HepG2 (cell line): ENCODE data around the gene SNAI1. TPM values are rescaled to one million over a fixed set of nuclear protein-coding genes. Genes with fewer than 3 reads are reported as not detected.

Source experiments
- CENPBD1 ChIP-seq: sonication (generic); formaldehyde crosslinking; IDR thresholded peaks from 2 replicates; pipeline ENCODE4 v1.8.0; 2022; ENCODE audit warnings: missing genetic modification reagents, low read depth, mild to moderate bottlenecking, borderline replicate concordance
- PHF8 ChIP-seq: sonication (generic); formaldehyde crosslinking; IDR thresholded peaks from 2 replicates; pipeline ENCODE4 v1.5.0; 2020; ENCODE audit warnings: missing genetic modification reagents
- THAP9 ChIP-seq: sonication (generic); formaldehyde crosslinking; IDR thresholded peaks from 2 replicates; pipeline ENCODE4; 2020; ENCODE audit warnings: missing genetic modification reagents, mild to moderate bottlenecking, borderline replicate concordance
- ZBED4 ChIP-seq: sonication (generic); formaldehyde crosslinking; IDR thresholded peaks from 2 replicates; pipeline ENCODE4 v1.4.0; 2020; ENCODE audit warnings: missing genetic modification reagents, borderline replicate concordance
- ZBTB37 ChIP-seq: sonication (generic); formaldehyde crosslinking; IDR thresholded peaks from 2 replicates; pipeline ENCODE4 v1.4.0; 2020; ENCODE audit warnings: mild to moderate bottlenecking, missing genetic modification reagents
- ZBTB40 ChIP-seq, 2 experiments: fragments of 450-650 bp in 1 of 2; sonication (generic) in 1 of 2; formaldehyde crosslinking in 1 of 2; IDR thresholded peaks; 2 replicates each; pipeline versions ENCODE4 v1.6.1 to v1.8.0; 2016 to 2022; ENCODE audit warnings: antibody characterized with exemption in 1 of 2, mild to moderate bottlenecking in 1 of 2, missing genetic modification reagents in 1 of 2
- ZNF382 ChIP-seq: sonication (generic); formaldehyde crosslinking; IDR thresholded peaks from 2 replicates; pipeline ENCODE4 v1.5.0; 2020; ENCODE audit warnings: missing genetic modification reagents, mild to moderate bottlenecking, borderline replicate concordance
- ZSCAN25 ChIP-seq: sonication (generic); formaldehyde crosslinking; IDR thresholded peaks from 2 replicates; pipeline ENCODE4 v1.8.0; 2022; ENCODE audit warnings: mild to moderate bottlenecking, missing genetic modification reagents
- polyA plus RNA-seq, 8 experiments: library from polyadenylated mRNA; depleted of rRNA in 3 of 8; stranded (reverse) in 7 of 8; unstranded in 1 of 8; fragments of >200 nt; fragmentation: Illumina TruSeq in 4 of 8; extraction: Trizol in 4 of 8; gene quantifications; 2 replicates each; pipeline versions ENCODE4 v1.2.1 to v1.2.3, GENCODE V29; 2011 to 2016; ENCODE audit warnings: low read depth in 4 of 8, missing spikeins in 1 of 8, mixed read lengths in 1 of 8; ENCODE audit not compliant: insufficient read depth in 1 of 8
- total RNA-seq, 5 experiments: library from RNA; depleted of rRNA; stranded (reverse); fragments of >200 nt; fragmentation: Illumina TruSeq; extraction: Trizol; gene quantifications; 2 replicates each; pipeline ENCODE4 v1.2.3, GENCODE V29; 2016; ENCODE audit warnings: low read depth in 1 of 5

The SNAI1 gene
- total and polyA plus RNA-seq, 2 of the 13 experiments (the other 11 are each of a cell fraction or from before 2014, with no cell fraction given) = 1.3 to 1.4 TPM

- no peak for TF ChIP-seq ZBED4 (CRISPR knock-in tag)
- TF ChIP-seq THAP9 (CRISPR knock-in tag) = peak; percentile 46; the same call in 1 of the 2 replicates
- TF ChIP-seq ZBTB40 (IDR thresholded peaks at IDR 0.05) = no peak
- no peak for TF ChIP-seq ZBTB40 (CRISPR knock-in tag; IDR thresholded peaks at IDR 0.05)
- TF ChIP-seq PHF8 (CRISPR knock-in tag) = no peak; the same call in 1 of the 2 replicates
- peak; percentile 91 for TF ChIP-seq ZSCAN25 (CRISPR knock-in tag)
- TF ChIP-seq ZBTB37 (CRISPR knock-in tag) = no peak
- no peak for TF ChIP-seq ZNF382 (CRISPR knock-in tag)
- TF ChIP-seq CENPBD1 = no peak
These were observed 33.4 kb downstream of the SNAI1 start (continued) for GRCh38 chr20:50015993-50016770.
